RKO (cell line): Measurements from ENCODE around the gene TSNAXIP1.

ENCODE experiments used
- DNase-seq: peaks from one replicate; pipeline ENCODE4 v3.0.0-alpha.2; 2016; ENCODE audit warnings: low spot score

TSNAXIP1 gene

GRCh38 chr16:67806428-67807147 lies at the start of gene TSNAXIP1, which contains the start of gene RANBP10:
Gene TSNAXIP1 (plus strand): TSS chr16:67806889. CDS start chr16:67807150, 261 bp downstream.
Gene RANBP10 (minus strand): TSS chr16:67806560. CDS start chr16:67806536, 24 bp downstream.
- DNase-seq: peak; percentile 99

GRCh38 chr16:67758006-67758405 lies 48.7 kb upstream of the TSNAXIP1 start:
- no peak for DNase-seq

GRCh38 chr16:67758966-67759365 lies 47.7 kb upstream of the TSNAXIP1 start:
- no peak for DNase-seq

GRCh38 chr16:67760206-67760955 lies 46.3 kb upstream of the TSNAXIP1 start:
- DNase-seq: no peak

GRCh38 chr16:67760956-67761230 lies 45.8 kb upstream of the TSNAXIP1 start:
- no peak for DNase-seq

- no peak for DNase-seq
Measured at GRCh38 chr16:67761924-67762323, 44.8 kb upstream of the TSNAXIP1 start.

GRCh38 chr16:67762385-67762784 lies 44.3 kb upstream of the TSNAXIP1 start:
- DNase-seq: no peak

GRCh38 chr16:67763066-67763465 lies 43.6 kb upstream of the TSNAXIP1 start:
- DNase-seq: no peak

- no peak for DNase-seq
Measured at GRCh38 chr16:67764158-67764667, 42.5 kb upstream of the TSNAXIP1 start.

- DNase-seq: no peak
Measured at GRCh38 chr16:67766291-67766690, 40.4 kb upstream of the TSNAXIP1 start.

- DNase-seq: peak; percentile 40
Measured at GRCh38 chr16:67767953-67768352, 38.7 kb upstream of the TSNAXIP1 start.

- no peak for DNase-seq
Measured at GRCh38 chr16:67770346-67770991, 36.2 kb upstream of the TSNAXIP1 start.

GRCh38 chr16:67773099-67773498 lies 33.6 kb upstream of the TSNAXIP1 start:
- no peak for DNase-seq

GRCh38 chr16:67773569-67774456 lies 32.9 kb upstream of the TSNAXIP1 start:
- no peak for DNase-seq

GRCh38 chr16:67774457-67774853 lies 32.2 kb upstream of the TSNAXIP1 start:
- DNase-seq: no peak

- DNase-seq: no peak
Measured at GRCh38 chr16:67775273-67775672, 31.4 kb upstream of the TSNAXIP1 start.

GRCh38 chr16:67779256-67780014 lies 27.3 kb upstream of the TSNAXIP1 start:
- DNase-seq: no peak

GRCh38 chr16:67780847-67781564 lies 25.7 kb upstream of the TSNAXIP1 start:
- no peak for DNase-seq

GRCh38 chr16:67781565-67781921 lies 25.1 kb upstream of the TSNAXIP1 start:
- DNase-seq: no peak

- no peak for DNase-seq
Measured at GRCh38 chr16:67782567-67783352, 23.9 kb upstream of the TSNAXIP1 start.
